HepG2 (cell line): ENCODE results near the gene TRAPPC3. TPM values are rescaled to one million over a fixed set of nuclear protein-coding genes. Genes with fewer than 3 reads are reported as not detected.

Experiments used
- ARNTL ChIP-seq: sonication (generic); formaldehyde crosslinking; IDR thresholded peaks from 2 replicates; pipeline ENCODE4 v1.4.0; 2020; ENCODE audit warnings: mild to moderate bottlenecking, missing genetic modification reagents
- CREM ChIP-seq, 2 experiments: sonication (generic) in 1 of 2; formaldehyde crosslinking in 1 of 2; IDR thresholded peaks; 2 replicates each; pipeline versions ENCODE4 v1.4.0 to v1.6.1; 2016 to 2020; ENCODE audit warnings: antibody characterized with exemption in 1 of 2, mild to moderate bottlenecking in 1 of 2, missing genetic modification reagents in 1 of 2
- ERF ChIP-seq: IDR thresholded peaks from 2 replicates; pipeline ENCODE4 v1.6.1; 2018; ENCODE audit warnings: missing biosample characterization, missing genetic modification reagents
- GATAD2A ChIP-seq: IDR thresholded peaks from 2 replicates; pipeline ENCODE4 v1.6.1; 2016
- HMG20B ChIP-seq: conservative IDR thresholded peaks from 2 replicates; pipeline ENCODE4 v1.6.1; 2016; ENCODE audit warnings: missing genetic modification reagents, missing compliant biosample characterization
- MIER3 ChIP-seq: IDR thresholded peaks from 2 replicates; pipeline ENCODE4 v1.6.1; 2016; ENCODE audit warnings: missing compliant biosample characterization, borderline replicate concordance
- MTF2 ChIP-seq: sonication (generic); formaldehyde crosslinking; IDR thresholded peaks from 2 replicates; pipeline ENCODE4 v1.5.0; 2020; ENCODE audit warnings: missing genetic modification reagents, borderline replicate concordance
- NKX3-1 ChIP-seq: sonication (generic); formaldehyde crosslinking; IDR thresholded peaks from 2 replicates; pipeline ENCODE4 v1.5.0; 2020; ENCODE audit warnings: missing genetic modification reagents
- PLRG1 ChIP-seq: fragments of 450-650 bp; conservative IDR thresholded peaks from 2 replicates; pipeline ENCODE4 v1.6.1; 2016
- RBM22 ChIP-seq: fragments of 200-400 bp; formaldehyde crosslinking; optimal IDR thresholded peaks from 2 replicates; pipeline ENCODE3; 2017; ENCODE audit warnings: mild to moderate bottlenecking, low read length, moderate library complexity
- SCMH1 ChIP-seq: sonication (generic); formaldehyde crosslinking; IDR thresholded peaks from 2 replicates; pipeline ENCODE4 v1.9.0; 2021; ENCODE audit warnings: missing genetic modification reagents, mild to moderate bottlenecking, borderline replicate concordance
- SP5 ChIP-seq: IDR thresholded peaks from 2 replicates; pipeline ENCODE4 v1.6.1; 2016; ENCODE audit warnings: low read depth, borderline replicate concordance
- ZFP37 ChIP-seq: sonication (generic); formaldehyde crosslinking; IDR thresholded peaks from 2 replicates; pipeline ENCODE4 v1.4.0; 2020; ENCODE audit warnings: missing genetic modification reagents, borderline replicate concordance
- ZNF232 ChIP-seq: sonication (generic); formaldehyde crosslinking; IDR thresholded peaks from 2 replicates; pipeline ENCODE4 v1.4.0; 2020; ENCODE audit warnings: missing genetic modification reagents, borderline replicate concordance
- polyA plus RNA-seq, 8 experiments: library from polyadenylated mRNA; depleted of rRNA in 3 of 8; stranded (reverse) in 7 of 8; unstranded in 1 of 8; fragments of >200 nt; fragmentation: Illumina TruSeq in 4 of 8; extraction: Trizol in 4 of 8; gene quantifications; 2 replicates each; pipeline versions ENCODE4 v1.2.1 to v1.2.3, GENCODE V29; 2011 to 2016; ENCODE audit warnings: low read depth in 4 of 8, missing spikeins in 1 of 8, mixed read lengths in 1 of 8; ENCODE audit not compliant: insufficient read depth in 1 of 8
- total RNA-seq, 5 experiments: library from RNA; depleted of rRNA; stranded (reverse); fragments of >200 nt; fragmentation: Illumina TruSeq; extraction: Trizol; gene quantifications; 2 replicates each; pipeline ENCODE4 v1.2.3, GENCODE V29; 2016; ENCODE audit warnings: low read depth in 1 of 5
- TF ChIP-seq, protein P1 (sequence below): sonication (generic); formaldehyde crosslinking; IDR thresholded peaks from 2 replicates; pipeline ENCODE4 v1.4.0; 2020; ENCODE audit warnings: missing genetic modification reagents
- TF ChIP-seq, protein P2 (sequence below): sonication (generic); formaldehyde crosslinking; IDR thresholded peaks from 2 replicates; pipeline ENCODE4 v1.9.0; 2021; ENCODE audit warnings: mild to moderate bottlenecking, missing genetic modification reagents
- TF ChIP-seq, protein P3 (sequence below): sonication (generic); formaldehyde crosslinking; IDR thresholded peaks from 2 replicates; pipeline ENCODE4 v1.4.0; 2020; ENCODE audit warnings: missing genetic modification reagents
- TF ChIP-seq, protein P4 (sequence below): sonication (generic); formaldehyde crosslinking; IDR thresholded peaks from 2 replicates; pipeline ENCODE4 v1.5.1; 2020; ENCODE audit warnings: mild to moderate bottlenecking, missing genetic modification reagents, borderline replicate concordance
- TF ChIP-seq, protein P5 (sequence below): sonication (generic); formaldehyde crosslinking; IDR thresholded peaks from 2 replicates; pipeline ENCODE4 v1.5.0; 2020; ENCODE audit warnings: missing genetic modification reagents

TRAPPC3 gene
- total and polyA plus RNA-seq, 2 of the 13 experiments (the other 11 are each of a cell fraction or from before 2014, with no cell fraction given), result 53.7 to 62.4 TPM

DNA sequence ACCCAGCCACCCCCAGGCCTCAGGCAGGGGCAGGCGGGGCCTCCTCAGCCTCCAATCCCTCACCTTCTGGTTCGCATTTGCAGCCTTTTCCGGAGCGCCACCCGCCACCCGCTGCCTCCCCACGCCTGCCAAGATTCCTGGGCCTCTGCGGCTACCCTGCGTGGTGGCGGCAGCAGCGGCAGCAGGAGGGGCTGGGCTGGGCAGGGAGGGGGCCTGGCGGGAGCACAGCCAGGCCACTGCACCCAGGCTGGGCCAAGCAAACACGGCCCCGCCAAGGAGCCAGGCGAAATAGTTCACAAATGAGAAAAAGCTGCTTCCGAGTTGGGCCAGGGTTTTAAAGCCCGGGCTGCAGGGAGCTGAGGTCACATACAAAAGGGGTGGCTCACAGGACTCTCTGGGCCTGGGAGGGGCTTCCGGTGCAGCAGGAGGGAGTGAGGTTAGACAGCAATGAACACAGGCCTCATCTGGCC, 34.1 kb downstream of the TRAPPC3 start (continued):
- TF ChIP-seq ZFP37 (CRISPR knock-in tag) (no peak), HMG20B (CRISPR knock-in tag) (no peak), CREM (IDR thresholded peaks at IDR 0.05) (no peak), CREM (CRISPR knock-in tag; IDR thresholded peaks at IDR 0.05) (no peak), MTF2 (CRISPR knock-in tag) (no peak), ERF (CRISPR knock-in tag) (no peak), ZNF232 (no peak), MIER3 (CRISPR knock-in tag) (no peak), RBM22 (no peak), SP5 (no peak), NKX3-1 (no peak), ARNTL (CRISPR knock-in tag) (no peak), SCMH1 (CRISPR knock-in tag) (no peak), GATAD2A (CRISPR knock-in tag) (no peak), PLRG1 (no peak)
- TF ChIP-seq, protein P1, sequence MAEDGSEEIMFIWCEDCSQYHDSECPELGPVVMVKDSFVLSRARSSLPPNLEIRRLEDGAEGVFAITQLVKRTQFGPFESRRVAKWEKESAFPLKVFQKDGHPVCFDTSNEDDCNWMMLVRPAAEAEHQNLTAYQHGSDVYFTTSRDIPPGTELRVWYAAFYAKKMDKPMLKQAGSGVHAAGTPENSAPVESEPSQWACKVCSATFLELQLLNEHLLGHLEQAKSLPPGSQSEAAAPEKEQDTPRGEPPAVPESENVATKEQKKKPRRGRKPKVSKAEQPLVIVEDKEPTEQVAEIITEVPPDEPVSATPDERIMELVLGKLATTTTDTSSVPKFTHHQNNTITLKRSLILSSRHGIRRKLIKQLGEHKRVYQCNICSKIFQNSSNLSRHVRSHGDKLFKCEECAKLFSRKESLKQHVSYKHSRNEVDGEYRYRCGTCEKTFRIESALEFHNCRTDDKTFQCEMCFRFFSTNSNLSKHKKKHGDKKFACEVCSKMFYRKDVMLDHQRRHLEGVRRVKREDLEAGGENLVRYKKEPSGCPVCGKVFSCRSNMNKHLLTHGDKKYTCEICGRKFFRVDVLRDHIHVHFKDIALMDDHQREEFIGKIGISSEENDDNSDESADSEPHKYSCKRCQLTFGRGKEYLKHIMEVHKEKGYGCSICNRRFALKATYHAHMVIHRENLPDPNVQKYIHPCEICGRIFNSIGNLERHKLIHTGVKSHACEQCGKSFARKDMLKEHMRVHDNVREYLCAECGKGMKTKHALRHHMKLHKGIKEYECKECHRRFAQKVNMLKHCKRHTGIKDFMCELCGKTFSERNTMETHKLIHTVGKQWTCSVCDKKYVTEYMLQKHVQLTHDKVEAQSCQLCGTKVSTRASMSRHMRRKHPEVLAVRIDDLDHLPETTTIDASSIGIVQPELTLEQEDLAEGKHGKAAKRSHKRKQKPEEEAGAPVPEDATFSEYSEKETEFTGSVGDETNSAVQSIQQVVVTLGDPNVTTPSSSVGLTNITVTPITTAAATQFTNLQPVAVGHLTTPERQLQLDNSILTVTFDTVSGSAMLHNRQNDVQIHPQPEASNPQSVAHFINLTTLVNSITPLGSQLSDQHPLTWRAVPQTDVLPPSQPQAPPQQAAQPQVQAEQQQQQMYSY (CRISPR knock-in tag), result no peak
- TF ChIP-seq, protein P2, sequence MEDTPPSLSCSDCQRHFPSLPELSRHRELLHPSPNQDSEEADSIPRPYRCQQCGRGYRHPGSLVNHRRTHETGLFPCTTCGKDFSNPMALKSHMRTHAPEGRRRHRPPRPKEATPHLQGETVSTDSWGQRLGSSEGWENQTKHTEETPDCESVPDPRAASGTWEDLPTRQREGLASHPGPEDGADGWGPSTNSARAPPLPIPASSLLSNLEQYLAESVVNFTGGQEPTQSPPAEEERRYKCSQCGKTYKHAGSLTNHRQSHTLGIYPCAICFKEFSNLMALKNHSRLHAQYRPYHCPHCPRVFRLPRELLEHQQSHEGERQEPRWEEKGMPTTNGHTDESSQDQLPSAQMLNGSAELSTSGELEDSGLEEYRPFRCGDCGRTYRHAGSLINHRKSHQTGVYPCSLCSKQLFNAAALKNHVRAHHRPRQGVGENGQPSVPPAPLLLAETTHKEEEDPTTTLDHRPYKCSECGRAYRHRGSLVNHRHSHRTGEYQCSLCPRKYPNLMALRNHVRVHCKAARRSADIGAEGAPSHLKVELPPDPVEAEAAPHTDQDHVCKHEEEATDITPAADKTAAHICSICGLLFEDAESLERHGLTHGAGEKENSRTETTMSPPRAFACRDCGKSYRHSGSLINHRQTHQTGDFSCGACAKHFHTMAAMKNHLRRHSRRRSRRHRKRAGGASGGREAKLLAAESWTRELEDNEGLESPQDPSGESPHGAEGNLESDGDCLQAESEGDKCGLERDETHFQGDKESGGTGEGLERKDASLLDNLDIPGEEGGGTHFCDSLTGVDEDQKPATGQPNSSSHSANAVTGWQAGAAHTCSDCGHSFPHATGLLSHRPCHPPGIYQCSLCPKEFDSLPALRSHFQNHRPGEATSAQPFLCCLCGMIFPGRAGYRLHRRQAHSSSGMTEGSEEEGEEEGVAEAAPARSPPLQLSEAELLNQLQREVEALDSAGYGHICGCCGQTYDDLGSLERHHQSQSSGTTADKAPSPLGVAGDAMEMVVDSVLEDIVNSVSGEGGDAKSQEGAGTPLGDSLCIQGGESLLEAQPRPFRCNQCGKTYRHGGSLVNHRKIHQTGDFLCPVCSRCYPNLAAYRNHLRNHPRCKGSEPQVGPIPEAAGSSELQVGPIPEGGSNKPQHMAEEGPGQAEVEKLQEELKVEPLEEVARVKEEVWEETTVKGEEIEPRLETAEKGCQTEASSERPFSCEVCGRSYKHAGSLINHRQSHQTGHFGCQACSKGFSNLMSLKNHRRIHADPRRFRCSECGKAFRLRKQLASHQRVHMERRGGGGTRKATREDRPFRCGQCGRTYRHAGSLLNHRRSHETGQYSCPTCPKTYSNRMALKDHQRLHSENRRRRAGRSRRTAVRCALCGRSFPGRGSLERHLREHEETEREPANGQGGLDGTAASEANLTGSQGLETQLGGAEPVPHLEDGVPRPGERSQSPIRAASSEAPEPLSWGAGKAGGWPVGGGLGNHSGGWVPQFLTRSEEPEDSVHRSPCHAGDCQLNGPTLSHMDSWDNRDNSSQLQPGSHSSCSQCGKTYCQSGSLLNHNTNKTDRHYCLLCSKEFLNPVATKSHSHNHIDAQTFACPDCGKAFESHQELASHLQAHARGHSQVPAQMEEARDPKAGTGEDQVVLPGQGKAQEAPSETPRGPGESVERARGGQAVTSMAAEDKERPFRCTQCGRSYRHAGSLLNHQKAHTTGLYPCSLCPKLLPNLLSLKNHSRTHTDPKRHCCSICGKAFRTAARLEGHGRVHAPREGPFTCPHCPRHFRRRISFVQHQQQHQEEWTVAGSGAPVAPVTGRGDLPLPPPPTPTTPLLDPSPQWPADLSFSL, result no peak
- TF ChIP-seq, protein P3, sequence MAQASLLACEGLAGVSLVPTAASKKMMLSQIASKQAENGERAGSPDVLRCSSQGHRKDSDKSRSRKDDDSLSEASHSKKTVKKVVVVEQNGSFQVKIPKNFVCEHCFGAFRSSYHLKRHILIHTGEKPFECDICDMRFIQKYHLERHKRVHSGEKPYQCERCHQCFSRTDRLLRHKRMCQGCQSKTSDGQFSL (CRISPR knock-in tag), result no peak
- TF ChIP-seq, protein P4, sequence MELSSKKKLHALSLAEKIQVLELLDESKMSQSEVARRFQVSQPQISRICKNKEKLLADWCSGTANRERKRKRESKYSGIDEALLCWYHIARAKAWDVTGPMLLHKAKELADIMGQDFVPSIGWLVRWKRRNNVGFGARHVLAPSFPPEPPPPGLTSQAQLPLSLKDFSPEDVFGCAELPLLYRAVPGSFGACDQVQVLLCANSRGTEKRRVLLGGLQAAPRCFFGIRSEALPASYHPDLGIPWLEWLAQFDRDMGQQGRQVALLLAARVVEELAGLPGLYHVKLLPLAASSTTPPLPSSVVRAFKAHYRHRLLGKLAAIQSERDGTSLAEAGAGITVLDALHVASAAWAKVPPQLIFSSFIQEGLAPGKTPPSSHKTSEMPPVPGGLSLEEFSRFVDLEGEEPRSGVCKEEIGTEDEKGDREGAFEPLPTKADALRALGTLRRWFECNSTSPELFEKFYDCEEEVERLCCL (CRISPR knock-in tag), result no peak
- TF ChIP-seq, protein P5, sequence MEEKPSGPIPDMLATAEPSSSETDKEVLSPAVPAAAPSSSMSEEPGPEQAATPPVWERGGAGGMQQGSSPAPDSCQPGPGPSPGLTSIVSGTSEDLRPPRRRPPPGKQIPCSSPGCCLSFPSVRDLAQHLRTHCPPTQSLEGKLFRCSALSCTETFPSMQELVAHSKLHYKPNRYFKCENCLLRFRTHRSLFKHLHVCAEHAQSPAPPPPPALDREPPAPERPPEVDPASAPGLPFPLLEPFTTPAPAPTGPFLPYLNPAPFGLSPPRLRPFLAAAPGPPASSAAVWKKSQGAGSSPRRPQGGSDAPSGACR (CRISPR knock-in tag), result no peak
